Memory B cell (primary cell): Measurements from ENCODE around the gene LBX1.
"Not testable (repeated sequence)": the region's sequence is repeated elsewhere in the genome, so short reads cannot be mapped to it uniquely, and the experiment has no call there.

Experiments used
- ATAC-seq: fragments of 150-1000 bp; cut with Tn5 transposase; 2 replicates; pipeline ENCODE4 v1.10.0; 2021; ENCODE audit warnings: low read depth, mild to moderate bottlenecking, moderate library complexity
- DNase-seq, 2 donors: peaks; one replicate each; pipeline ENCODE4 v3.0.0; 2022; ENCODE audit warnings: low spot score in 2 of 2
- H3K27ac Mint-ChIP-seq: one replicate; pipeline ENCODE4 v1.8.0; 2022; ENCODE audit warnings: mild to moderate bottlenecking, moderate library complexity, mixed read lengths
- H3K27me3 Mint-ChIP-seq: one replicate; pipeline ENCODE4 v1.8.0; 2022; ENCODE audit warnings: mixed read lengths
- H3K36me3 Mint-ChIP-seq: one replicate; pipeline ENCODE4 v1.8.0; 2022; ENCODE audit warnings: mild to moderate bottlenecking, mixed read lengths
- H3K4me1 Mint-ChIP-seq: one replicate; pipeline ENCODE4 v1.8.0; 2022; ENCODE audit warnings: mixed read lengths
- H3K4me3 Mint-ChIP-seq: one replicate; pipeline ENCODE4 v1.8.0; 2022; ENCODE audit warnings: mild to moderate bottlenecking, moderate library complexity, mixed read lengths
- H3K9me3 Mint-ChIP-seq: one replicate; pipeline ENCODE4 v1.8.0; 2022; ENCODE audit warnings: mixed read lengths

LBX1 gene

GRCh38 chr10:101217044-101217425, 12.2 kb downstream of the LBX1 start:
- H3K27ac Mint-ChIP-seq: peak overlapping the region; percentile 78
- peaks cover 36% of the 10 kb centered on the region for H3K27me3 Mint-ChIP-seq
- H3K9me3 Mint-ChIP-seq: no peaks in the 10 kb centered on the region
- no peaks in the 10 kb centered on the region for H3K36me3 Mint-ChIP-seq
- peaks cover 19% of the 10 kb centered on the region for H3K4me1 Mint-ChIP-seq
- H3K4me3 Mint-ChIP-seq: no peak overlapping the region
- ATAC-seq (no peak), DNase-seq (no peak)

- DNase-seq: no peak
- Mint-ChIP-seq H3K27me3 (peaks cover 32% of the 10 kb centered on the region), H3K36me3 (no peaks in the 10 kb centered on the region), H3K27ac (peak overlapping the region; percentile 78), H3K4me1 (peaks cover 15% of the 10 kb centered on the region), H3K9me3 (no peaks in the 10 kb centered on the region), H3K4me3 (peak overlapping the region; percentile 33)
- ATAC-seq: no peak
Measured at GRCh38 chr10:101216207-101217043, 12.8 kb downstream of the LBX1 start.

- ATAC-seq: no peak
- Mint-ChIP-seq H3K9me3 (no peaks in the 10 kb centered on the region), H3K4me1 (peaks cover 14% of the 10 kb centered on the region), H3K27ac (no peak overlapping the region), H3K36me3 (no peaks in the 10 kb centered on the region), H3K27me3 (peaks cover 26% of the 10 kb centered on the region), H3K4me3 (no peak overlapping the region)
- no peak for DNase-seq
Measured at GRCh38 chr10:101215397-101216206, 13.7 kb downstream of the LBX1 start.

- no peaks in the 10 kb centered on the region for H3K9me3 Mint-ChIP-seq
Measured at GRCh38 chr10:101214446-101215396, 14.5 kb downstream of the LBX1 start.

GRCh38 chr10:101208543-101208942, 20.7 kb downstream of the LBX1 start:
- H3K9me3 Mint-ChIP-seq: no peaks in the 10 kb centered on the region
- DNase-seq: no peak
- H3K27me3 Mint-ChIP-seq: peaks cover 16% of the 10 kb centered on the region
- H3K4me3 Mint-ChIP-seq: no peak overlapping the region
- H3K36me3 Mint-ChIP-seq: no peaks in the 10 kb centered on the region
- H3K27ac Mint-ChIP-seq: no peak overlapping the region
- peaks cover 2% of the 10 kb centered on the region for H3K4me1 Mint-ChIP-seq
- ATAC-seq: no peak

More at GRCh38 chr10:101214446-101215396, 14.5 kb downstream of the LBX1 start:
- H3K4me3 Mint-ChIP-seq: peak overlapping the region; percentile 66
- peaks cover 20% of the 10 kb centered on the region for H3K27me3 Mint-ChIP-seq
- H3K4me1 Mint-ChIP-seq: peaks cover 14% of the 10 kb centered on the region
- ATAC-seq (peak; percentile 82), DNase-seq (peak; percentile 72 to 78)
- peak overlapping the region; percentile 17 for H3K27ac Mint-ChIP-seq
- no peaks in the 10 kb centered on the region for H3K36me3 Mint-ChIP-seq

- Mint-ChIP-seq H3K4me1 (no peaks in the 10 kb centered on the region), H3K36me3 (no peaks in the 10 kb centered on the region), H3K4me3 (no peak overlapping the region), H3K27ac (no peak overlapping the region), H3K27me3 (peaks cover 11% of the 10 kb centered on the region), H3K9me3 (no peaks in the 10 kb centered on the region)
- DNase-seq (no peak), ATAC-seq (no peak)
Measured at GRCh38 chr10:101207026-101207425, 22.2 kb downstream of the LBX1 start.

- ATAC-seq, DNase-seq, H3K4me1 Mint-ChIP-seq, H3K9me3 Mint-ChIP-seq, H3K27ac Mint-ChIP-seq, H3K4me3 Mint-ChIP-seq, H3K36me3 Mint-ChIP-seq: not testable (repeated sequence)
- H3K27me3 Mint-ChIP-seq: peaks cover 10% of the 10 kb centered on the region
Measured at GRCh38 chr10:101202667-101203066, 26.6 kb downstream of the LBX1 start.

- H3K27me3 Mint-ChIP-seq: peaks cover 12% of the 10 kb centered on the region
- H3K4me3 Mint-ChIP-seq, ATAC-seq, H3K27ac Mint-ChIP-seq, DNase-seq, H3K4me1 Mint-ChIP-seq, H3K9me3 Mint-ChIP-seq, H3K36me3 Mint-ChIP-seq: not testable (repeated sequence)
Measured at GRCh38 chr10:101198326-101198977, 30.8 kb downstream of the LBX1 start.

GRCh38 chr10:101195921-101196320, 33.3 kb downstream of the LBX1 start:
- ATAC-seq (no peak), DNase-seq (no peak)
- H3K9me3 Mint-ChIP-seq: no peaks in the 10 kb centered on the region
- peaks cover 18% of the 10 kb centered on the region for H3K27me3 Mint-ChIP-seq
- no peak overlapping the region for H3K27ac Mint-ChIP-seq
- H3K36me3 Mint-ChIP-seq: no peaks in the 10 kb centered on the region
- H3K4me1 Mint-ChIP-seq: no peaks in the 10 kb centered on the region
- H3K4me3 Mint-ChIP-seq: no peak overlapping the region

GRCh38 chr10:101189461-101190401, 39.5 kb downstream of the LBX1 start:
- H3K4me1 Mint-ChIP-seq: no peaks in the 10 kb centered on the region
- H3K36me3 Mint-ChIP-seq: no peaks in the 10 kb centered on the region
- H3K4me3 Mint-ChIP-seq: no peak overlapping the region
- H3K9me3 Mint-ChIP-seq: no peaks in the 10 kb centered on the region
- DNase-seq (no peak), ATAC-seq (no peak)
- no peak overlapping the region for H3K27ac Mint-ChIP-seq
- peaks cover 13% of the 10 kb centered on the region for H3K27me3 Mint-ChIP-seq

- Mint-ChIP-seq H3K27ac (no peak overlapping the region), H3K9me3 (no peaks in the 10 kb centered on the region), H3K4me3 (no peak overlapping the region), H3K27me3 (peaks cover 13% of the 10 kb centered on the region), H3K36me3 (no peaks in the 10 kb centered on the region), H3K4me1 (no peaks in the 10 kb centered on the region)
- DNase-seq (no peak), ATAC-seq (no peak)
Measured at GRCh38 chr10:101188942-101189341, 40.3 kb downstream of the LBX1 start.

- H3K27me3 Mint-ChIP-seq: peaks cover 8% of the 10 kb centered on the region
- H3K4me1 Mint-ChIP-seq: no peaks in the 10 kb centered on the region
- no peak overlapping the region for H3K4me3 Mint-ChIP-seq
- H3K9me3 Mint-ChIP-seq: no peaks in the 10 kb centered on the region
- no peak overlapping the region for H3K27ac Mint-ChIP-seq
- ATAC-seq (no peak), DNase-seq (no peak)
- no peaks in the 10 kb centered on the region for H3K36me3 Mint-ChIP-seq
Measured at GRCh38 chr10:101183458-101184183, 45.6 kb downstream of the LBX1 start.
